ENCODE results near the gene KLK10.

The KLK10 gene

GRCh38 chr19:50963381-50963780 is 56.1 kb downstream of the KLK10 start:
- DNase-seq, result no peak

All from NCI-H2081 treated with DMSO at 0.1 percent for 48 hours (cell line).